GM21723 (cell line): ENCODE results near the gene ITM2C.

ENCODE experiments used
- ATAC-seq: cut with Tn5 transposase; IDR thresholded peaks from one replicate; pipeline ENCODE4 v1.9.1; 2021; ENCODE audit warnings: mild to moderate bottlenecking, moderate library complexity; ENCODE audit not compliant: unreplicated experiment

The ITM2C gene

DNA sequence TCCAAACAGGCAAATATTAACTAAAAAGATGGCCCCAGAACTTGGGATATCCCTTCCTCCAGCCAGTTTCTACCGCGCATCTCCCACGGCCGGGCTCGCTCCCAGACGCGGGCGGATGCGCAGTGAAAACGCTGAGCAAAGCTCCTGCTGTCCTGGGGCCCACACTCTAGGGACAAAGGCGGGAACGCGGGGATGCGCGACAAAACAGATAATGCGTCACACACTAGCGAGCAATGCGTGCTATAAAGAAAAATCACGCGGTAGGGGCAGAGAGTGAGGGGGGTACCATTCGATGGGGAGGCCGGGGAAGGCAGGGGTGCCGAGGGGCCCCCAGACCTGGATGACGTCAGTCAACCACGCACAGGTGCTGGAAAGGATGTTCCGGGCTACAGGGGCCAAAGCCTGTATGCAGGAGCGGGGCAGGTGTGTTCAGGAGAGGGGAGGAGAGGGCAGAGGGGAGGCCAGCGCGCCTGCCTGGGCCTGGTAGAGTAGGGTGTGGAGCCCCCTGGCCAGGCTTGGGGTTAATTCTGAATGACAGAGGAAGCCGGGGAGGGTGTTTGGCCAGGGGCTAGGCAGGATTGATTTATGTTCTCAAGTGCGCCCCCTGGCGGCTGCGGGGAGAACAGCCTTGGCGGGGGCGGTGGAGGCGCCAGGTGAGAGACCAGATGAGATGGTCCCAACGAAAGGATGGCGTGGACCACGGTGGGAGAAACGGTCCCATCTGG is 14.9 kb upstream of the ITM2C start:
- no peak for ATAC-seq

- no peak for ATAC-seq
Observed at GRCh38 chr2:230850358-230850658, 14.4 kb upstream of the ITM2C start.

DNA sequence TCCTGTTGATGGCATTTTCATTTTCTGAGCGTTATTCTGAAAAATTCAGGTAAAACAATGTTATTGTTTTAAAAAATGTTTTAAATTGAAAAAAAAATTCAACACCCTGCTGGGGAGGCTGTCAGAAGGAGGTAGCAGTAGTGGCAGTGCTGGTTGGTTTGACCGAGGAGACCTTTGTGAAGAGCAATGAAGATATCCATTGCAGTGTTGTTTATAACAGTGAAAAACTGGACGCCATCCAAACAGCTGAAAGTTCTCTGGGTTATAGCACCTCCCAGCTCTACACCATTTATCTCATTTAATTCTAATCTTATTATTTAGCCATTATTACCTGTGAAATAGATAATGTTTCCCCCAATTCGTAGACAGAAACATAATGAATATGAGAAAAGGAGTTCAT is 12.6 kb upstream of the ITM2C start:
- ATAC-seq = no peak

- ATAC-seq = no peak
Observed at GRCh38 chr2:230861552-230862255, 3.0 kb upstream of the ITM2C start.

DNA sequence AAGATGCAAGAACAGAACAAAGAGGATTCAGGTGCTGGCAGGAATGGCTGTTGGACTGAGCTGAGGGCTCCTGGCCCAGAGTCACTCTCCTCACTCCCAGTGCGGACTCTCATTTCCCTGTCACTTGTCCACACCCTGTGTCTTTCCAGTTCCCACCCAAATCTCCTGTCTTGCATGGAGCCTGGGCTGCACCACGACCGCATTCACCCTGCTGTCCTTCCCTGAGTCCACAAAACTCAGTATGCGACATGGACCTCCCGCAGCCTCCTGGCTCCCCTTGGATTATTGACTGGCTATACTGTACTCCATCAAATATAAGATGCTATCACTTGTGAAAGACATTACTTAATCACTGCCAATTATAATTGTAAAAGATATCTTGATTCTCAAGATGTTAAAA is 2.5 kb upstream of the ITM2C start:
- no peak for ATAC-seq

GRCh38 chr2:230863031-230863430 is 1.7 kb upstream of the ITM2C start:
- no peak for ATAC-seq

DNA sequence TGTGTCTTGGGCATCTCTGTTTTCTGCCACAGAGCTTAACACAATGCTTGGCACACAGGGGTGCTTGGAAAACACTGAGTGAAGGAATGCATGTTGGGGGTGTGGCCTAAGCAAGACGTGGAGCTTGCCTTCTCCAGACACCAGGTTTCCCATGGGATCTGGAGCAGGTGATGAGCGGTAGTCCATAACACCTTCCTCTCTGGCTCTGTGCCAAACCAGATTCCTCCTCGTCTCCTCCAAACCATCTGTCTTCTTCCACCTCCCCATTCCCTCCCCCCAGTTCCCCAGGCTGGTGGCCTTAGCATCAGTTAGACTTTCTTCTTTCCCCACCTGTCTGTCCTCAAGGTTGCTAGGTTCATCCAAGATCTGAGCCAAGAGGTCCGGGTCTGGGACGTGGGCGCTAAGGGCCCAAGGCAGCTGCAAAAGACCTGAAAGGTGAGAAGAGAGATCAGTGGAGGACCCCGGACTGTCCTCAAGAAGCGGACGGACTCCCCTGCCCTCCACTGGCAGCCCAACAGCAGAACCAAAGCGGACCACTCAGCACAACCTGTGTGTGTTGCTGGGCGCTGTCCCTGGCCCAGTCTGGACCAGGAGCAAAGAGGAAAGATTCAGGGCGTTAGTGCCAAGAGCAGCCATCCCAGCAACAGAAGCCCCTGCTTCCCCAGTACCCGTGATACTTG is 1.2 kb upstream of the ITM2C start:
- ATAC-seq = no peak

DNA sequence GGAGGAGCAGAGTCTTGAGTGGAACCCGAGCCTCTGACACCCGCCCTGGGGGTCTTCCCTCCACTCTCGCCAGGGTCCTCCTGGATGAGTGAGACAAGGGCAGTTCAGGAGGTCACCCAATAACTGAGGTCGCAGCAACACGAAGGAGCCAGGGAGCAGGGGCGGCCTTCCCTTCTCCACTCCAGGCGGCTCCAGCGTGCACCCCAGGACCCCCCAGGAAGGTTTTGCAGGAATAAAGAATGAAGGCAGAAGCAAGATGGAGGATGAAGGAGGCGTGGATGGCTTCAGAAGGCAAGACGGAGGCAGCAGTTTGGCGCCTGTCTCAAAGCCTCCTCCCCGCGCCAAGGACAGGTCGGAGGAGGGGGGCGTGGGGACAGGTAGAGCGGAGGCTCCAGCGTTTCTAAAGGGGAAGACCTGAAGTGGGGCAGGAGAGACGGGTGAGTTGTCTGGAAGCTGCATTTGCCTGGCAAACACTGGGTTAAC is 579 bp upstream of the ITM2C start:
- no peak for ATAC-seq

- no peak for ATAC-seq
Observed at GRCh38 chr2:230865307-230865765, 594 bp downstream of the ITM2C start.

DNA sequence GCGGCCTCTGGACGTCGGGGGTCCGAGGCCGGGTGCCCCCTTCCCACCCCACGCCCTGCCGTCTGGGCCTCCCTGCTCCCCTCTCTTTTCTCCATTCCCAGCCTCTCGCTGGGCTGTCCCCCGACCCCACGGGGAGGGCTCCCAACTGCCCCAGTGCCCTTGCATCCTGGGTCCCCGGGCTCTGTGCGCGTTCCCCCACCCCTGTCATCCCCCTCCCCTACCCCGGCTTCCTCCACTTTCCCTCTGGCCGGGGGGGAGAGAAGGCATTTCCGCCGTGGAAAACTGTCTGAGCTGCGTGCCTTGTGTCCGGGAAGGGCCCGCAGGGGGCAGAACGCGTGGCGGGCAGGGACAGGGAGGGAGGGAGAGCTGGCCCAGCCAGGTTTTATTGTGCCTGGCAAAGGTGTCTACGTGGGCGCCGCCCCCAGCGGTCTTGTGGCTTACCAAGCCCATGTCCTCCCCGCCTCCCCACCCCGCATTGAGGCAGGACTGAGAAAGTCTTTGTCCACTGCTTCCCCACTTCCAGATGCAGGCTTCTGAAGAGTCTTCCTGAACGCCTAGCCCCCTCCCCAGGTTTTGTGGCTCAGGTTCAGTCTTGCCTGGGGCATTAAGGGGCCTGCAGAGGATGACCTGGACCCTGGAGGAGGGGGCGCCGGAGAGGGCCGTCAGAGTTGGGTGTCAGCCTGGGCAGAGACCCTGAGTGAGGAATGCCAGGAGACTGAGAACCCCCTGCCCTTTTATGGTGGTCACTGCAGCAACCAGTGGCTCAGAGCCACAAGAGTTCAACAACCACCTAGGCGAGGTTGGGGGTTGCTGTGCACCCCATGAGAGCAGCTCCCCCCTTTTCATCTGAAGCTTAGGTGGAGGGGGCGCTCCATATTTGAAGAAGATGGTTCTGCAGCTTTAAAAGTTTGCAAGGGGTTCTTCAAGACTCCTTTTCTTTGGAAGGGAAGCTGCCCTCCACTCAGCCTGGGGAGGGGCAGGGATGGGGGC is 1.3 kb downstream of the ITM2C start:
- ATAC-seq = no peak

DNA sequence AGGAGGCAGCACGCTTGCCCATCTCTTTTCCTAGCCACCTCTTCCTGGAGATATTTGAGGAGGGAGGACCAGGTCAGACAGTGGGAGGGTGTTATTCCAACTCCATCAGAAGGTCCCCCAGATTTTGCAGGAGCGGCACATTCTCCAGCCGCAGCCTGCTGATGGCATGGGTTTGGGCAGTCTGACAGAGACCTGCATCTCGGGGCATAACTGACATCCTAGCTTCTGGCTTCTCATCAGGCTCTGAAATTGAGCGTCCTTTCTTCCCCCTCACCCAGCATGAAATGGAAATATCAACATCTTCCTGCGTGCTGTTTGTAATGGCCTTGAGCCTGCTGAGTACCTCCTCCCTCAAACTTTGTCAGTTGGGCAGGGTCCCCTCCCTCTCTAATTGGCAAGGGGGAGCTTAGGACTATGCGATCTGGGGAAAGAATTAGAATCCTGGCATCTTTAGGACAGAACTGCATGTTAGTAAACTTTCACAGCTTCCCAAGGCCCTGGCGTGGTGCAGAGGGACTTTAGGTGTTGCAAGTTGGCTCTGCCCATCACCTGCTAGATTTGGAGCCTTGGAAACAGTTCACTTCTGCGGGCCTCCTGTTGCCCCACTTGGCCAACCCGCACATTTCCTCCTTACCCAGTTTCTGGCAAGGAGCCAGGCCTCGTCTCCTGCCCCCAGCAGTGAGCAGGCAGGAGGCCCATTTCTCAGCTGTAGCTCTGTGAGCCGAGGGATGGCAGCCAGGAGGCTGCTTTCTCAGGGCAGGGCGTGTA is 2.2 kb downstream of the ITM2C start:
- no peak for ATAC-seq

- ATAC-seq = no peak
Observed at GRCh38 chr2:230868161-230868946, 3.6 kb downstream of the ITM2C start.

- no peak for ATAC-seq
Observed at GRCh38 chr2:230868947-230869913, 4.5 kb downstream of the ITM2C start.

DNA sequence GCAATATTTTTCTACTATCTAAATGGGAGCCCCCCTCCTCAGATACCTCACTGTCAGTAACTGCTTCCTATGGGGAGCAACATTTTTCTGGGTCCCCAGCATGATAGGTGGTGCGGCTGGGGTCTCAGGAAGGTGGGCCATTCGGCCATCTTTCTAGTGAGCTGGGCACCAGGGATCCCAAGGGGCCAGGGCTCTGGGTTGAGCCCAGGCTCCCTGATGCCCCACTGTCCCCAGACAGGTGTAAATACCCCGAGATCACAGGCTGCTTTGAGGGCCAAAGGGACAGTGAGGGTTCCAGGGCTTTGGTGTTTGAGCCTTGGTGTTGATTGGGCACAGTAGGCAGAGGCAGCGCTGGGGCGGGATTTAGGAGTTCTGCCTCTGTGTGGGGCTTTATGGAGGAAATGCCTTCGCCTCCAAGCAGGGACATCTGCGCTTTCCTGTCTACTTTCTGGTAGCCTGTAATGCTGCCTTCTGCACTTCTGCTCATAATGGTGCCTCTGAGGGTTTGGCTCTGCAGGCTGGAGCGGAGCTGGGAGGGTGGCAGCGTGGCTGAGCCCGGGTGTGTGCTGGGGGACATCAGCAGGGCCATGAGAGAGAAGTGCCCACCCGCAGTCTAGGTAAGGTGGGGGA is 5.3 kb downstream of the ITM2C start:
- no peak for ATAC-seq

DNA sequence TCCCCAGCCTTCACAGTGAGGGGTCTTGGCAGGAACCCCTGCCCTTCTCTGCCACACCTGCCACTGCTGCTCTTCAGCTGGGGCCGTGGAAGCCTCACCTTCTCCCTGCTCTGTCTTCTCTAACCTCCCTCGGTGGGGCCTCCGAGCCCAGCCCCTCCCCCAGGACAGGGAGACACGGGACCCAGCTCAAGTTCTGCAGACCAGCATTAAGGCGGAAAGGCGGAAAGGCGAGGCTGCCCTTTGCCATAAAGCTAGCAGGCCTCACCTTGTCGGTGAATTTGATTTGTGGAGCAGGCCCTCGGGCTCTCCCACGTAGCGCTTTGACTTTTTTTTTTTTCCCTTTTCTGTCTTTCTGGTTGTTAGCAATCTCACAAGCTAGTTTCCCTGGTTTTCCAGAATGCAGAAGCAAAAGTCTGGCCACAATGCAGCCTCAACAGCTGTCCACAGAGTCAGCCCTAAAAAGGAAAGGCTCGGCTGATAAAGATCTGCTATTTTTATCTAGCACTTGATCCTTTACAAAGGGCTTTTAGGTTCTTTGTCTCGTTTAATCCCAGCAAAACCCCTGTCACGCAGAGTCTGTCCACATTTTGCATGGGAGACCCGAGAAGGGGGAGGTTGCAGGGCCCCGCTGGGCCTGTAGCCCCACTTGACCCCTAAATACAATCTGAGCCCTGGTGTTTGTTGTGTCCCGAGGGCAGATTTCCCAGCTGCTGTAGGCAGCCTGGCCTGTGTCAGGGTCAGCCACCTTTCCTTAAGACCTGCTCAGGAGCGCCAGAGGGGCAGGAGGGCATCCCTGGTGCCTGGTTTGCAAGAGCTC is 6.0 kb downstream of the ITM2C start:
- no peak for ATAC-seq

- no peak for ATAC-seq
Observed at GRCh38 chr2:230871361-230872150, 6.8 kb downstream of the ITM2C start.
